Suprapubic skin (tissue), 4 donors: ENCODE measurements around the gene ACVR1. TPM values are rescaled to one million over a fixed set of nuclear protein-coding genes. Genes with fewer than 3 reads are reported as not detected.

Experiments used
- DNase-seq, 2 donors: peaks; one replicate each; pipeline ENCODE4 v3.0.0-alpha.2; 2019; ENCODE audit warnings: low spot score in 2 of 2
- H3K27ac ChIP-seq: fragments of 200-600 bp; sonication (generic); one replicate; pipeline ENCODE4 v1.5.1; 2019
- H3K27me3 ChIP-seq: fragments of 200-600 bp; sonication (generic); one replicate; pipeline ENCODE4 v1.5.1; 2019
- H3K36me3 ChIP-seq: fragments of 200-600 bp; sonication (generic); one replicate; pipeline ENCODE4 v1.5.1; 2019
- H3K4me1 ChIP-seq: fragments of 200-600 bp; sonication (generic); one replicate; pipeline ENCODE4 v1.5.1; 2019
- H3K4me3 ChIP-seq: fragments of 200-600 bp; sonication (generic); one replicate; pipeline ENCODE4 v1.5.1; 2019; ENCODE audit warnings: mild to moderate bottlenecking
- H3K9me3 ChIP-seq: fragments of 200-600 bp; sonication (generic); one replicate; pipeline ENCODE4 v1.5.1; 2019
- CTCF ChIP-seq, 2 donors: fragments of 200-600 bp in 1 of 2; fragments of 450-650 bp in 1 of 2; sonication (generic) in 1 of 2; IDR thresholded peaks; one replicate each; pipeline ENCODE4 v1.5.1; 2016 to 2019; ENCODE audit warnings: antibody characterized with exemption in 2 of 2, mild to moderate bottlenecking in 1 of 2, moderate library complexity in 1 of 2
- EP300 ChIP-seq: sonication (generic); formaldehyde crosslinking; IDR thresholded peaks from one replicate; pipeline ENCODE4 v1.6.1; 2017; ENCODE audit warnings: antibody characterized with exemption
- POLR2A ChIP-seq, 2 donors: fragments of 450-650 bp; IDR thresholded peaks; one replicate each; pipeline ENCODE4 v1.6.1; 2017; ENCODE audit warnings: antibody characterized with exemption in 2 of 2, mild to moderate bottlenecking in 2 of 2, moderate library complexity in 2 of 2
- POLR2AphosphoS5 ChIP-seq, 3 donors: sonication (generic); formaldehyde crosslinking; IDR thresholded peaks; one replicate each; pipeline ENCODE4 v1.6.1; 2017; ENCODE audit warnings: antibody characterized with exemption in 3 of 3
- WGBS: methylation state at CpG from one replicate; pipeline ENCODE4 v1.1.5; 2018; 5-methylcytosine and 5-hydroxymethylcytosine counted together
- total RNA-seq, 4 donors: library from RNA; depleted of rRNA; stranded (reverse); fragments of >200 nt; gene quantifications; one replicate each; pipeline ENCODE4 v1.1.0, GENCODE V29; 2016

Gene ACVR1
- total RNA-seq, 4 donors from 2014 or later, result 17.5 to 20.6 (median 18.5) TPM

GRCh38 chr2:157813467-157813866 lies 62.7 kb downstream of the ACVR1 start:
- WGBS, result 94% methylated on average over 2 of the region's 2 CpGs
- TF ChIP-seq POLR2AphosphoS5 (IDR thresholded peaks at IDR 0.05), result no peak
- no peak for TF ChIP-seq CTCF (IDR thresholded peaks at IDR 0.05)
- TF ChIP-seq POLR2A (IDR thresholded peaks at IDR 0.05), result no peak
- TF ChIP-seq EP300, result no peak
- no peak overlapping the region for H3K27ac ChIP-seq
- no peak for DNase-seq
- H3K9me3 ChIP-seq, result no peaks in the 10 kb centered on the region
- H3K36me3 ChIP-seq, result peaks cover 23% of the 10 kb centered on the region
- peaks cover 15% of the 10 kb centered on the region for H3K4me1 ChIP-seq
- no peaks in the 10 kb centered on the region for H3K27me3 ChIP-seq
- no peak overlapping the region for H3K4me3 ChIP-seq

DNA sequence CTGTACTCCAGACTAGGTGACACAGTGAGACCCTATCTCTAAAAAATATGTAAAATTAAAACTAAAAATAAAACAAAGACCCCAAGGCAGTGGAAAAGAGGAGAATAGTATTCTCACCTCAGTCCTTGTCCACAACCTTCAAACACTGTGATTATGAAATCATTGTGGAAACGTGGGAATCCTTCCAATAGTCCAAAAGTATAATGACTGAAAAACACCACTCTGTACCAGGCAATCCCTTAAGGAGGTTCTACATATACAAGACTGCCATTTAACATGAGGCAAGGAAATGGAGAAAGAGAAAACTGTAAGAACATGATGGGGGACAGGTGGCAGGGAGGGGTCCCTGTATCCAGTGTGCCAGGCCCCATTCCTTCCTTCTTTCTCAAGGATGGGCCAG lies 66.1 kb downstream of the ACVR1 start:
- Histone ChIP-seq H3K27ac (no peak overlapping the region), H3K4me3 (no peak overlapping the region), H3K36me3 (peaks cover 3% of the 10 kb centered on the region), H3K4me1 (peaks cover 15% of the 10 kb centered on the region), H3K9me3 (no peaks in the 10 kb centered on the region), H3K27me3 (no peaks in the 10 kb centered on the region)
- no peak for TF ChIP-seq POLR2AphosphoS5 (IDR thresholded peaks at IDR 0.05)
- no peak for TF ChIP-seq EP300
- TF ChIP-seq POLR2A (IDR thresholded peaks at IDR 0.05), result no peak
- TF ChIP-seq CTCF (IDR thresholded peaks at IDR 0.05), result no peak
- DNase-seq, result no peak
- WGBS, result 46% methylated on average over 1 of the region's 1 CpG

DNA sequence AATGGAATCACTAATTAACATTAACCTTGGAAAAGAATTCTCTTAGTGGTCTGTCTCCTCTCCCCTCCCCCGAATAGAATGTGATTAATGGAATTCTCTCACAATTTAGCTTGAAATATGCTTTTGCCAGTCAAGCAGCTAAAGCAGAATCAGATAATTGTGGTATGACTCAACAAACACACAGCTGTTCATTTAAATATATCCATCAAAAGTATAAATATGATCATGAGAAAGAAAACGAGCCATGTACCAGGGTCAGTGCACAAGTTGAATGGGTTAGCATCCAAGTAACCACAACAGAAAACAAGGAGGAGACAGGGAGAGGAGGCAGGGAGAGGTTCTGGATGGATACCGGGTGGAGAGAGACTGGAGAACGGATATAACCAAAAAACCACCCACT lies 66.9 kb downstream of the ACVR1 start:
- Histone ChIP-seq H3K27me3 (no peaks in the 10 kb centered on the region), H3K36me3 (peaks cover 3% of the 10 kb centered on the region), H3K4me3 (no peak overlapping the region), H3K27ac (no peak overlapping the region), H3K4me1 (peaks cover 15% of the 10 kb centered on the region), H3K9me3 (no peaks in the 10 kb centered on the region)
- DNase-seq, result no peak
- WGBS, result 55% methylated on average over 4 of the region's 4 CpGs
- TF ChIP-seq POLR2A (IDR thresholded peaks at IDR 0.05), result no peak
- no peak for TF ChIP-seq EP300
- TF ChIP-seq CTCF (IDR thresholded peaks at IDR 0.05), result no peak
- no peak for TF ChIP-seq POLR2AphosphoS5 (IDR thresholded peaks at IDR 0.05)

GRCh38 chr2:157808421-157808820 lies 67.7 kb downstream of the ACVR1 start:
- H3K9me3 ChIP-seq, result no peaks in the 10 kb centered on the region
- H3K27ac ChIP-seq, result no peak overlapping the region
- peaks cover 3% of the 10 kb centered on the region for H3K36me3 ChIP-seq
- no peaks in the 10 kb centered on the region for H3K27me3 ChIP-seq
- no peak overlapping the region for H3K4me3 ChIP-seq
- H3K4me1 ChIP-seq, result peaks cover 15% of the 10 kb centered on the region
- DNase-seq, result no peak
- 45% methylated on average over 3 of the region's 3 CpGs for WGBS
- TF ChIP-seq POLR2AphosphoS5 (IDR thresholded peaks at IDR 0.05), result no peak
- no peak for TF ChIP-seq POLR2A (IDR thresholded peaks at IDR 0.05)
- no peak for TF ChIP-seq EP300
- no peak for TF ChIP-seq CTCF (IDR thresholded peaks at IDR 0.05)

- no peaks in the 10 kb centered on the region for H3K27me3 ChIP-seq
- TF ChIP-seq POLR2AphosphoS5 (IDR thresholded peaks at IDR 0.05) (no peak), EP300 (no peak), POLR2A (IDR thresholded peaks at IDR 0.05) (no peak), CTCF (IDR thresholded peaks at IDR 0.05) (no peak)
- H3K27ac ChIP-seq, result no peak overlapping the region
- H3K36me3 ChIP-seq, result no peaks in the 10 kb centered on the region
- H3K9me3 ChIP-seq, result no peaks in the 10 kb centered on the region
- H3K4me3 ChIP-seq, result no peak overlapping the region
- no peak for DNase-seq
- WGBS, result 89% methylated on average over 7 of the region's 7 CpGs
- H3K4me1 ChIP-seq, result peaks cover 15% of the 10 kb centered on the region
Observed at GRCh38 chr2:157806426-157807077, 69.6 kb downstream of the ACVR1 start.
